Prostate gland (tissue), 2 donors: Measurements from ENCODE around the gene SETBP1. TPM values are rescaled to one million over a fixed set of nuclear protein-coding genes. Genes with fewer than 3 reads are reported as not detected.

Source experiments
- DNase-seq: peaks from one replicate; pipeline ENCODE4 v3.0.0-alpha.2; 2019; ENCODE audit warnings: low spot score
- H3K27ac ChIP-seq, 2 donors: fragments of 200-600 bp; sonication (generic); 2 replicates each; pipeline ENCODE4 v1.5.1; 2017 to 2019
- H3K27me3 ChIP-seq: fragments of 200-600 bp; sonication (generic); replicated peaks from 2 replicates; pipeline ENCODE4 v1.5.1; 2019; ENCODE audit not compliant: insufficient read depth
- H3K36me3 ChIP-seq, 2 donors: fragments of 200-600 bp; sonication (generic); 1 replicate in 1 of 2; 2 replicates in 1 of 2; pipeline versions ENCODE4 v1.5.1 to v1.8.1; 2017 to 2019
- H3K4me1 ChIP-seq: fragments of 200-600 bp; sonication (generic); replicated peaks from 2 replicates; pipeline ENCODE4 v1.5.1; 2019
- H3K4me3 ChIP-seq, 2 donors: fragments of 200-600 bp; sonication (generic); 2 replicates each; pipeline ENCODE4 v1.5.1; 2017 to 2019
- H3K9me3 ChIP-seq: fragments of 200-600 bp; sonication (generic); 2 replicates; pipeline ENCODE4 v1.5.1; 2017
- CTCF ChIP-seq, 4 experiments: fragments of 200-600 bp in 2 of 4; fragments of 450-650 bp in 2 of 4; sonication (generic) in 2 of 4; IDR thresholded peaks; 1 replicate in 3 of 4; 2 replicates in 1 of 4; pipeline ENCODE4 v1.5.1; 2016 to 2019; ENCODE audit warnings: antibody characterized with exemption in 4 of 4, mild to moderate bottlenecking in 2 of 4, moderate library complexity in 2 of 4
- POLR2A ChIP-seq: fragments of 450-650 bp; IDR thresholded peaks from one replicate; pipeline ENCODE4 v1.6.1; 2016; ENCODE audit warnings: antibody characterized with exemption, mild to moderate bottlenecking
- POLR2AphosphoS5 ChIP-seq: sonication (generic); formaldehyde crosslinking; IDR thresholded peaks from one replicate; pipeline ENCODE4 v1.6.1; 2017; ENCODE audit warnings: antibody characterized with exemption
- WGBS: methylation state at CpG from one replicate; pipeline ENCODE4 v1.1.5; 2018; 5-methylcytosine and 5-hydroxymethylcytosine counted together
- intact Hi-C: fragments of 100-400 bp; cut with DNase I; formaldehyde crosslinking; loops from one replicate; pipeline ENCODE4 v1.14.2; 2022
- total RNA-seq, 2 donors: library from RNA; depleted of rRNA; stranded (reverse); fragments of >200 nt; gene quantifications; one replicate each; pipeline ENCODE4 v1.1.0, GENCODE V29; 2016

SETBP1 gene
- total RNA-seq, 2 donors from 2014 or later, result 28.4 to 45.1 TPM

- DNase-seq, result no peak
- Histone ChIP-seq H3K27ac (peak overlapping the region; percentile 20 to 48), H3K36me3 (no peaks in the 10 kb centered on the region), H3K27me3 (no peaks in the 10 kb centered on the region), H3K4me3 (no peak overlapping the region), H3K4me1 (no peaks in the 10 kb centered on the region), H3K9me3 (no peaks in the 10 kb centered on the region)
- no peak for TF ChIP-seq POLR2AphosphoS5
- TF ChIP-seq CTCF (IDR thresholded peaks at IDR 0.05), result no peak
- TF ChIP-seq POLR2A, result no peak
- intact Hi-C loops, result no loop called here
- WGBS, result 65% methylated on average over 9 of the region's 9 CpGs
These were observed 28.8 kb downstream of the SETBP1 start for GRCh38 chr18:44709307-44710126.

- Histone ChIP-seq H3K36me3 (no peaks in the 10 kb centered on the region), H3K4me3 (no peak overlapping the region), H3K27ac (no peak overlapping the region), H3K9me3 (no peaks in the 10 kb centered on the region), H3K27me3 (no peaks in the 10 kb centered on the region), H3K4me1 (peaks cover 7% of the 10 kb centered on the region)
- intact Hi-C loops, result no loop called here
- WGBS, result 90% methylated on average over 8 of the region's 8 CpGs
- TF ChIP-seq POLR2A (no peak), CTCF (IDR thresholded peaks at IDR 0.05) (no peak), POLR2AphosphoS5 (no peak)
- DNase-seq, result no peak
These were observed 30.2 kb downstream of the SETBP1 start for GRCh38 chr18:44710931-44711330.

GRCh38 chr18:44712025-44712424, 31.3 kb downstream of the SETBP1 start:
- no peaks in the 10 kb centered on the region for H3K27me3 ChIP-seq
- TF ChIP-seq POLR2A (no peak), CTCF (IDR thresholded peaks at IDR 0.05) (no peak), POLR2AphosphoS5 (no peak)
- intact Hi-C loops, result no loop called here
- H3K9me3 ChIP-seq, result no peaks in the 10 kb centered on the region
- no peak overlapping the region for H3K4me3 ChIP-seq
- peaks cover 11% of the 10 kb centered on the region for H3K4me1 ChIP-seq
- no peak for DNase-seq
- 86% methylated on average over 2 of the region's 2 CpGs for WGBS
- no peaks in the 10 kb centered on the region for H3K36me3 ChIP-seq
- H3K27ac ChIP-seq, result no peak overlapping the region

GRCh38 chr18:44713435-44713834, 32.7 kb downstream of the SETBP1 start:
- Histone ChIP-seq H3K36me3 (no peaks in the 10 kb centered on the region), H3K4me1 (peaks cover 11% of the 10 kb centered on the region), H3K27me3 (no peaks in the 10 kb centered on the region), H3K27ac (no peak overlapping the region), H3K4me3 (no peak overlapping the region), H3K9me3 (no peaks in the 10 kb centered on the region)
- TF ChIP-seq POLR2A (no peak), CTCF (IDR thresholded peaks at IDR 0.05) (no peak), POLR2AphosphoS5 (no peak)
- no peak for DNase-seq
- intact Hi-C loops, result no loop called here
- WGBS, result 98% methylated on average over 3 of the region's 3 CpGs

GRCh38 chr18:44714376-44714775, 33.7 kb downstream of the SETBP1 start:
- Histone ChIP-seq H3K9me3 (no peaks in the 10 kb centered on the region), H3K4me3 (no peak overlapping the region), H3K27ac (peak overlapping the region; percentile 60 to 76), H3K36me3 (no peaks in the 10 kb centered on the region), H3K4me1 (peaks cover 11% of the 10 kb centered on the region), H3K27me3 (no peaks in the 10 kb centered on the region)
- intact Hi-C loops, result loop anchor here (2.0 kb wide), 1 partner anchor 32 kb away; no protein-coding TSS in a partner anchor
- no peak for TF ChIP-seq POLR2A
- no peak for DNase-seq
- WGBS, result 92% methylated on average over 9 of the region's 9 CpGs
